A673 (cell line): ENCODE results near the gene TMEM92.

ENCODE experiments used
- EZH2 ChIP-seq: fragments of 200-600 bp; sonication (generic); IDR thresholded peaks from 2 replicates; pipeline ENCODE4 v1.6.1; 2017; ENCODE audit warnings: borderline replicate concordance, low read depth, mild to moderate bottlenecking, mixed read lengths, antibody characterized with exemption, low read length; ENCODE audit not compliant: poor library complexity, severe bottlenecking
- TF ChIP-seq, protein P1 (sequence below): fragments of 300-800, 200-600 bp; sonication (generic); conservative IDR thresholded peaks from 2 replicates; pipeline ENCODE4 v1.5.1; 2017; ENCODE audit warnings: low read depth, mild to moderate bottlenecking, antibody characterized with exemption, low read length, moderate library complexity, mixed read lengths

GRCh38 chr17:50303051-50303450 lies 28.8 kb downstream of the TMEM92 start:
- TF ChIP-seq, protein P1, sequence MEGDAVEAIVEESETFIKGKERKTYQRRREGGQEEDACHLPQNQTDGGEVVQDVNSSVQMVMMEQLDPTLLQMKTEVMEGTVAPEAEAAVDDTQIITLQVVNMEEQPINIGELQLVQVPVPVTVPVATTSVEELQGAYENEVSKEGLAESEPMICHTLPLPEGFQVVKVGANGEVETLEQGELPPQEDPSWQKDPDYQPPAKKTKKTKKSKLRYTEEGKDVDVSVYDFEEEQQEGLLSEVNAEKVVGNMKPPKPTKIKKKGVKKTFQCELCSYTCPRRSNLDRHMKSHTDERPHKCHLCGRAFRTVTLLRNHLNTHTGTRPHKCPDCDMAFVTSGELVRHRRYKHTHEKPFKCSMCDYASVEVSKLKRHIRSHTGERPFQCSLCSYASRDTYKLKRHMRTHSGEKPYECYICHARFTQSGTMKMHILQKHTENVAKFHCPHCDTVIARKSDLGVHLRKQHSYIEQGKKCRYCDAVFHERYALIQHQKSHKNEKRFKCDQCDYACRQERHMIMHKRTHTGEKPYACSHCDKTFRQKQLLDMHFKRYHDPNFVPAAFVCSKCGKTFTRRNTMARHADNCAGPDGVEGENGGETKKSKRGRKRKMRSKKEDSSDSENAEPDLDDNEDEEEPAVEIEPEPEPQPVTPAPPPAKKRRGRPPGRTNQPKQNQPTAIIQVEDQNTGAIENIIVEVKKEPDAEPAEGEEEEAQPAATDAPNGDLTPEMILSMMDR, result no peak
- TF ChIP-seq EZH2, result no peak
